WERI-Rb-1 (cell line): Measurements from ENCODE around the gene TMEM161A.

Experiments used
- DNase-seq: peaks from one replicate; pipeline ENCODE4 v3.0.0-alpha.2; 2020
- H3K27ac ChIP-seq: fragments of 250-450 bp; sonication (Bioruptor Pico); 2 replicates; pipeline ENCODE4 v1.5.1; 2020; ENCODE audit warnings: mild to moderate bottlenecking, moderate library complexity
- H3K27me3 ChIP-seq: fragments of 250-450 bp; sonication (Bioruptor Pico); 2 replicates; pipeline ENCODE4 v1.5.1; 2021; ENCODE audit warnings: mild to moderate bottlenecking, low read depth, moderate library complexity; ENCODE audit not compliant: insufficient read depth, severe bottlenecking
- H3K36me3 ChIP-seq: fragments of 250-450 bp; sonication (Bioruptor Pico); 2 replicates; pipeline ENCODE4 v1.5.1; 2020; ENCODE audit warnings: mild to moderate bottlenecking, moderate library complexity
- H3K4me3 ChIP-seq: 2 replicates; pipeline ENCODE4 v1.5.1; 2011; ENCODE audit warnings: low read depth, mild to moderate bottlenecking, control low read depth, low read length
- H3K9me3 ChIP-seq: fragments of 250-450 bp; sonication (Bioruptor Pico); 2 replicates; pipeline ENCODE4 v1.5.1; 2021; ENCODE audit warnings: mild to moderate bottlenecking, moderate library complexity; ENCODE audit not compliant: severe bottlenecking
- TF ChIP-seq, protein P1 (sequence below): IDR thresholded peaks from 2 replicates; pipeline ENCODE4 v1.5.1; 2011; ENCODE audit warnings: low read depth, mild to moderate bottlenecking, control low read depth, inconsistent platforms, low read length

TMEM161A gene

DNA sequence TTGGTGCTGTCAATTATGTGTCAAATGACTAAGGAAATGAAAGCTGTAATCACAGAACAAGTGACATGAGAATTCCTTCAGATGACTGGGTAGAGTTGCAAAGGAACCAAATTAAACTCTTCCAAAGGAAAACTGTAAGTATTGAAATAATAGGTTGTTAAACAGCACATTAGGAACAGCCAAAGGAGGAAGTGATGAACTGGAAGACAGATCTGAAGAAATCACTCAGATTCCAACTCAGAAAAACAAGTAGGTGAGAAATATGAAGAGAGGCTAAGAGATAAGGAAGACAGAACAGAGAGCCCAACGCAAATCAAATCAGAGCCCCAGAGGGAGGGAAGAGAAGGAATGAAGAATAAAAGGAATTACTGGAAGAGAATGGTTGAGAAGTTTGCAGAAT is 15.4 kb downstream of the TMEM161A start:
- TF ChIP-seq, protein P1, sequence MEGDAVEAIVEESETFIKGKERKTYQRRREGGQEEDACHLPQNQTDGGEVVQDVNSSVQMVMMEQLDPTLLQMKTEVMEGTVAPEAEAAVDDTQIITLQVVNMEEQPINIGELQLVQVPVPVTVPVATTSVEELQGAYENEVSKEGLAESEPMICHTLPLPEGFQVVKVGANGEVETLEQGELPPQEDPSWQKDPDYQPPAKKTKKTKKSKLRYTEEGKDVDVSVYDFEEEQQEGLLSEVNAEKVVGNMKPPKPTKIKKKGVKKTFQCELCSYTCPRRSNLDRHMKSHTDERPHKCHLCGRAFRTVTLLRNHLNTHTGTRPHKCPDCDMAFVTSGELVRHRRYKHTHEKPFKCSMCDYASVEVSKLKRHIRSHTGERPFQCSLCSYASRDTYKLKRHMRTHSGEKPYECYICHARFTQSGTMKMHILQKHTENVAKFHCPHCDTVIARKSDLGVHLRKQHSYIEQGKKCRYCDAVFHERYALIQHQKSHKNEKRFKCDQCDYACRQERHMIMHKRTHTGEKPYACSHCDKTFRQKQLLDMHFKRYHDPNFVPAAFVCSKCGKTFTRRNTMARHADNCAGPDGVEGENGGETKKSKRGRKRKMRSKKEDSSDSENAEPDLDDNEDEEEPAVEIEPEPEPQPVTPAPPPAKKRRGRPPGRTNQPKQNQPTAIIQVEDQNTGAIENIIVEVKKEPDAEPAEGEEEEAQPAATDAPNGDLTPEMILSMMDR, result no peak
- H3K27me3 ChIP-seq, result no peaks in the 10 kb centered on the region
- DNase-seq, result no peak
- H3K36me3 ChIP-seq, result peaks cover 8% of the 10 kb centered on the region
- no peak overlapping the region for H3K27ac ChIP-seq
- no peaks in the 10 kb centered on the region for H3K9me3 ChIP-seq
- no peak overlapping the region for H3K4me3 ChIP-seq

DNA sequence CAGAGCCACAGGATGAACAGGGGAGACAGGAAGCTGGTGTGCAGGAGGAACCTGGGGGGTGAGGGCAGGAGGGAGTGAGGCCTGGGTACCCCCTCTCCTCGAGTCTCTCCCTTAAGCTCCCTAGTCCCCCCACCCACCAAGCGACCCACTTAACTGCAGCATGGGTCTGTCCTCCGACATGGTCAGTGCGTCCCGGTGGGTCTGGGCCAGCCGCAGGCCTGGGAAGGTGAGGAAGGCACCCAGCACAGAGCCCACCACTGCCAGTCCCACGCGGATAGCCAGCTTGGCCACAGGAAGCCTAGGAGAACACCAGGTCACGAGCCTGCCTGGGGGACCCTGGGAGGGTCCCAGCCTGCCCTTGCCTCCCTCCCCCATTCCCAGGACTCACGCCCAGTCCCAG is 16.9 kb downstream of the TMEM161A start:
- peaks cover 8% of the 10 kb centered on the region for H3K36me3 ChIP-seq
- H3K27me3 ChIP-seq, result no peaks in the 10 kb centered on the region
- no peak overlapping the region for H3K27ac ChIP-seq
- H3K4me3 ChIP-seq, result no peak overlapping the region
- no peaks in the 10 kb centered on the region for H3K9me3 ChIP-seq
- TF ChIP-seq, protein P1, result no peak
- DNase-seq, result no peak

DNA sequence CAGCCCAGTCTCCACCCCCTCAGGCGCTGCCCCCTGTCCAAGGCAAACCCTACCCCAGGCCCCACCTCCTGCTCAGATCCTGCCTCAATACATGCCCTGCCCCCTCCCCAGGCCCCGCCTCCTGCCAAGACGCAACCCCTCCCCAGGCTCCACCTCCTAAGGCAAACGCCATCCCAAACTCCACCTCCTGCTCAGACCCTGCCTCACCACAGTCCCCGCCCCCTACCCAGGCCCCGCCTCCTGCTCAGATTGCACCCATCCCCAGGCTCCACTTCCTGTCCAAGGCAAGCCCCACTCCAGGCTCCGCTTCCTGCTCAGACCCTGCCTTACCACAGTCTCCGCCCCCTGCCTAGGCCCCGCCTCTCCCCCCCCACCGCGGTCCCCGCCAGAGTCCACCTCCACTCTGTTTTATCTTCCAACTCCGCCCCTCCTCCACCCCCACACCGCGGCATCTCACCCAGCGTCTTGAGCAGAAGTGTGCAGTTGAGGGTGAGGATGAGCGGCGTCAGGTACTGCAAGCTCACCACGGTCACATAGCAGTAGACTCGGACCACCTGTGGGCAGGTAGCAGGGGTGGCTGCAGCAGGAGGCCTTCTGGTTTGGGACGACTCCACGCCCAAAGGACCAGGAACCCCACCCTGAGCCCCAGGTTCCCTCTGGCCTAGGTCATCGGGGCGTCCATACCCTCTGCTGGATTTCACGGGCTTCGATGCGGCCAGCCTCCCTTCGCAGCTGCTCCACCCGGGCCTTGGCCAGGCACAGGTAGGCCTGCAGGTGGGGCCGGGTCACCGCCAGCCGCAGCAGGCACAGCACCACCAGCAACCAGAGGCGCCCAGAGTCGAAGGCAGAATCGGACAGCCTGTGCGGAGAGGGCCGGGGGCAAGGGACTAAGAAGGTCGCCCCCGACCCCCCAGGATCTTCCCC is 17.7 kb downstream of the TMEM161A start:
- no peak overlapping the region for H3K27ac ChIP-seq

GRCh38 chr19:19119325-19120237 is 18.7 kb downstream of the TMEM161A start:
- H3K4me3 ChIP-seq, result no peak overlapping the region
- H3K27ac ChIP-seq, result no peak overlapping the region
- H3K9me3 ChIP-seq, result no peaks in the 10 kb centered on the region
- H3K36me3 ChIP-seq, result peaks cover 8% of the 10 kb centered on the region
- no peaks in the 10 kb centered on the region for H3K27me3 ChIP-seq
- no peak for DNase-seq
- TF ChIP-seq, protein P1, result no peak

More for the DNA sequence above, 17.7 kb downstream of the TMEM161A start:
- Histone ChIP-seq H3K27me3 (no peaks in the 10 kb centered on the region), H3K4me3 (no peak overlapping the region), H3K36me3 (peaks cover 8% of the 10 kb centered on the region), H3K9me3 (no peaks in the 10 kb centered on the region)
- peak; percentile 75 for DNase-seq
- TF ChIP-seq, protein P1, result no peak

- Histone ChIP-seq H3K27me3 (no peaks in the 10 kb centered on the region), H3K4me3 (no peak overlapping the region), H3K27ac (no peak overlapping the region), H3K9me3 (no peaks in the 10 kb centered on the region), H3K36me3 (peaks cover 8% of the 10 kb centered on the region)
- DNase-seq, result peak; percentile 86
- TF ChIP-seq, protein P1, result peak; percentile 91
Measured at GRCh38 chr19:19115954-19116353, 22.3 kb downstream of the TMEM161A start.
